Bronchial epithelial cell (primary cell): ENCODE measurements around the gene DKKL1. TPM values are rescaled to one million over a fixed set of nuclear protein-coding genes. Genes with fewer than 3 reads are reported as not detected.
"Not testable (repeated sequence)": the region's sequence is repeated elsewhere in the genome, so short reads cannot be mapped to it uniquely, and the experiment has no call there.

Experiments used
- DNase-seq: peaks from one replicate; pipeline ENCODE4 v3.0.0-alpha.2; 2010; ENCODE audit warnings: low read depth
- FAIRE-seq: peaks from 2 replicates; lab custom pipeline; 2011; peaks lifted over from hg19 to GRCh38; lab: Jason Lieb, UNC
- H3K27me3 ChIP-seq: 2 replicates; pipeline ENCODE4 v1.5.1; 2011; ENCODE audit warnings: low read length; ENCODE audit not compliant: control insufficient read depth, insufficient read depth
- H3K36me3 ChIP-seq: 2 replicates; pipeline ENCODE4 v1.5.1; 2011; ENCODE audit warnings: low read length; ENCODE audit not compliant: control insufficient read depth, insufficient read depth
- H3K4me3 ChIP-seq: 2 replicates; pipeline ENCODE4 v1.5.1; 2011; ENCODE audit warnings: mild to moderate bottlenecking, low read depth, low read length, control low read depth
- CTCF ChIP-seq: IDR thresholded peaks from 2 replicates; pipeline ENCODE4 v1.5.1; 2011; ENCODE audit warnings: mild to moderate bottlenecking, moderate library complexity, low read length, control low read depth, inconsistent platforms; ENCODE audit not compliant: insufficient read depth, severe bottlenecking
- total RNA-seq: library from RNA; depleted of rRNA; stranded (reverse); fragments of >200 nt; gene quantifications from 2 replicates; pipeline ENCODE4 v1.2.1, GENCODE V29; 2014

DKKL1 gene
- total RNA-seq, 1 donor from 2014 or later = not detected

- no peaks in the 10 kb centered on the region for H3K36me3 ChIP-seq
- no peaks in the 10 kb centered on the region for H3K27me3 ChIP-seq
- no peak overlapping the region for H3K4me3 ChIP-seq
- TF ChIP-seq CTCF = no peak
- DNase-seq (no peak), FAIRE-seq (no peak)
Measured at GRCh38 chr19:49326165-49326704, 37.4 kb upstream of the DKKL1 start.

GRCh38 chr19:49327878-49328544 is 35.7 kb upstream of the DKKL1 start:
- no peak for FAIRE-seq
- peak; percentile 36 for DNase-seq
- TF ChIP-seq CTCF = peak; percentile 70
- Histone ChIP-seq H3K4me3 (no peak overlapping the region), H3K36me3 (no peaks in the 10 kb centered on the region), H3K27me3 (no peaks in the 10 kb centered on the region)

GRCh38 chr19:49328741-49329140 is 34.9 kb upstream of the DKKL1 start:
- H3K36me3 ChIP-seq = no peaks in the 10 kb centered on the region
- no peak for FAIRE-seq
- H3K4me3 ChIP-seq = no peak overlapping the region
- no peak for DNase-seq
- no peaks in the 10 kb centered on the region for H3K27me3 ChIP-seq
- no peak for TF ChIP-seq CTCF

- not testable (repeated sequence) for H3K27me3 ChIP-seq, H3K4me3 ChIP-seq, FAIRE-seq, H3K36me3 ChIP-seq, DNase-seq
Measured at GRCh38 chr19:49331187-49331586, 32.5 kb upstream of the DKKL1 start.

GRCh38 chr19:49331616-49332055 is 32.0 kb upstream of the DKKL1 start:
- Histone ChIP-seq H3K27me3 (no peaks in the 10 kb centered on the region), H3K36me3 (no peaks in the 10 kb centered on the region), H3K4me3 (no peak overlapping the region)
- DNase-seq = peak; percentile 61
- peak; percentile 18 for FAIRE-seq
- no peak for TF ChIP-seq CTCF

- not testable (repeated sequence) for FAIRE-seq
Measured at GRCh38 chr19:49332691-49333417, 30.8 kb upstream of the DKKL1 start.

More at GRCh38 chr19:49332691-49333417, 30.8 kb upstream of the DKKL1 start:
- not testable (repeated sequence) for H3K36me3 ChIP-seq, H3K4me3 ChIP-seq, H3K27me3 ChIP-seq, DNase-seq
